H1 (cell line): ENCODE data around the gene NAIF1. TPM values are rescaled to one million over a fixed set of nuclear protein-coding genes. Genes with fewer than 3 reads are reported as not detected.

Source experiments
- CTCF ChIA-PET: fragments of 300-600 bp; sonication (Branson Sonifier 250); formaldehyde crosslinking; loops from one replicate; lab custom pipeline; 2021; ENCODE audit not compliant: partially characterized antibody; lab: Charles Lee
- POLR2A ChIA-PET: fragments of 300-600 bp; sonication (Branson Sonifier 250); formaldehyde crosslinking; loops from one replicate; lab custom pipeline; 2021; ENCODE audit warnings: inconsistent platforms; ENCODE audit not compliant: partially characterized antibody; lab: Charles Lee
- DNase-seq, 2 experiments: peaks; one replicate each; pipeline versions ENCODE4 v3.0.0 to v3.0.0-alpha.2; 2010 to 2022; ENCODE audit warnings: low spot score in 2 of 2, low read depth in 1 of 2, mixed read lengths in 1 of 2
- FAIRE-seq: peaks from 2 replicates; lab custom pipeline; 2011; peaks lifted over from hg19 to GRCh38; lab: Jason Lieb, UNC
- H2AFZ ChIP-seq: 2 replicates; pipeline ENCODE4 v1.8.1; 2012; ENCODE audit warnings: low read length, inconsistent platforms
- H2AK5ac ChIP-seq: 2 replicates; pipeline ENCODE4 v1.6.1; 2013; ENCODE audit warnings: low read depth, low read length
- H2BK120ac ChIP-seq: replicated peaks from 2 replicates; pipeline ENCODE3; 2013; ENCODE audit warnings: low read depth, low read length, inconsistent platforms
- H2BK12ac ChIP-seq: 2 replicates; pipeline ENCODE4 v1.6.1; 2013; ENCODE audit warnings: low read depth, low read length
- H2BK15ac ChIP-seq: 2 replicates; pipeline ENCODE4 v1.6.1; 2013; ENCODE audit warnings: low read length
- H2BK20ac ChIP-seq: 2 replicates; pipeline ENCODE4 v1.6.1; 2013; ENCODE audit warnings: low read length
- H2BK5ac ChIP-seq: 2 replicates; pipeline ENCODE4 v1.6.1; 2013; ENCODE audit warnings: low read depth, low read length
- H3K14ac ChIP-seq: 2 replicates; pipeline ENCODE4 v1.6.1; 2013; ENCODE audit warnings: inconsistent platforms; ENCODE audit not compliant: insufficient read length
- H3K18ac ChIP-seq: 2 replicates; pipeline ENCODE4 v1.6.1; 2013; ENCODE audit warnings: low read length; ENCODE audit errors: extremely low read depth
- H3K23ac ChIP-seq: 2 replicates; pipeline ENCODE4 v1.6.1; 2013; ENCODE audit warnings: inconsistent platforms; ENCODE audit not compliant: insufficient read length
- H3K23me2 ChIP-seq: 2 replicates; pipeline ENCODE4 v1.6.1; 2013; ENCODE audit warnings: low read depth, low read length
- H3K27ac ChIP-seq: 2 replicates; pipeline ENCODE4 v1.6.1; 2011; ENCODE audit warnings: low read depth, low read length, inconsistent platforms
- H3K27me3 ChIP-seq, 4 experiments: replicated peaks in 1 of 4; 1 replicate in 1 of 4; 2 replicates in 3 of 4; pipeline versions ENCODE4 v1.6.1 to v1.8.1; 2011 to 2013; ENCODE audit warnings: low read length in 3 of 4, mild to moderate bottlenecking in 3 of 4, inconsistent platforms in 2 of 4, mixed read lengths in 2 of 4, moderate library complexity in 1 of 4; ENCODE audit not compliant: control insufficient read depth in 3 of 4, insufficient read depth in 3 of 4; ENCODE audit errors: extremely low read depth in 1 of 4
- H3K36me3 ChIP-seq, 4 experiments: 2 replicates each; pipeline versions ENCODE4 v1.6.1 to v1.8.1; 2011 to 2013; ENCODE audit warnings: mild to moderate bottlenecking in 4 of 4, low read length in 3 of 4, moderate library complexity in 2 of 4, control low read depth in 1 of 4, inconsistent platforms in 1 of 4; ENCODE audit not compliant: insufficient read depth in 4 of 4, control insufficient read depth in 2 of 4
- H3K4ac ChIP-seq: replicated peaks from 2 replicates; pipeline ENCODE3; 2013; ENCODE audit warnings: low read length, low read depth, mixed read lengths, inconsistent platforms; ENCODE audit not compliant: insufficient read length
- H3K4me1 ChIP-seq, 4 experiments: replicated peaks in 1 of 4; 1 replicate in 1 of 4; 2 replicates in 3 of 4; pipeline versions ENCODE4 v1.6.1 to v1.8.1; 2011 to 2013; ENCODE audit warnings: low read length in 3 of 4, inconsistent platforms in 2 of 4, mixed read lengths in 1 of 4; ENCODE audit not compliant: insufficient read depth in 4 of 4, control insufficient read depth in 3 of 4
- H3K4me2 ChIP-seq, 2 experiments: 2 replicates each; pipeline versions ENCODE4 v1.6.1 to v1.8.1; 2011 to 2013; ENCODE audit warnings: low read depth in 2 of 2, low read length in 2 of 2, control low read depth in 1 of 2, inconsistent platforms in 1 of 2, mild to moderate bottlenecking in 1 of 2; ENCODE audit not compliant: insufficient read depth in 1 of 2
- H3K4me3 ChIP-seq, 4 experiments: fragments of 200-600, 300-600 bp in 1 of 4; sonication (generic), shearing (Covaris generic), sonication (Bioruptor Twin) in 1 of 4; 2 replicates each; pipeline versions ENCODE4 v1.5.1 to v1.8.1; 2011 to 2016; ENCODE audit warnings: low read length in 4 of 4, low read depth in 3 of 4, control low read depth in 2 of 4, inconsistent platforms in 2 of 4, mild to moderate bottlenecking in 2 of 4, mixed read lengths in 1 of 4, moderate library complexity in 1 of 4; ENCODE audit not compliant: insufficient read depth in 2 of 4; ENCODE audit errors: extremely low read depth in 1 of 4
- H3K56ac ChIP-seq: replicated peaks from 2 replicates; pipeline ENCODE3; 2013; ENCODE audit warnings: low read depth, mild to moderate bottlenecking, mixed read lengths, low read length, inconsistent platforms; ENCODE audit not compliant: insufficient read length
- H3K79me1 ChIP-seq: 2 replicates; pipeline ENCODE4 v1.6.1; 2013; ENCODE audit warnings: low read depth, low read length, control low read depth
- H3K79me2 ChIP-seq, 2 experiments: 2 replicates each; pipeline versions ENCODE4 v1.6.1 to v1.8.1; 2012 to 2013; ENCODE audit warnings: low read length in 2 of 2, mild to moderate bottlenecking in 2 of 2, inconsistent platforms in 1 of 2; ENCODE audit not compliant: insufficient read depth in 2 of 2, control insufficient read depth in 1 of 2
- H3K9ac ChIP-seq, 4 experiments: replicated peaks in 1 of 4; 1 replicate in 1 of 4; 2 replicates in 3 of 4; pipeline versions ENCODE4 v1.6.1 to v1.8.1; 2011 to 2013; ENCODE audit warnings: low read depth in 3 of 4, low read length in 3 of 4, control low read depth in 2 of 4, mild to moderate bottlenecking in 2 of 4, moderate library complexity in 2 of 4, inconsistent platforms in 1 of 4; ENCODE audit errors: extremely low read depth in 1 of 4
- H3K9me3 ChIP-seq, 2 experiments: 2 replicates each; pipeline versions ENCODE4 v1.6.1 to v1.8.1; 2012 to 2013; ENCODE audit warnings: mild to moderate bottlenecking in 2 of 2, moderate library complexity in 2 of 2, control low read depth in 1 of 2, inconsistent platforms in 1 of 2, low read depth in 1 of 2, low read length in 1 of 2, mixed read lengths in 1 of 2; ENCODE audit not compliant: insufficient read depth in 2 of 2
- H4K20me1 ChIP-seq, 2 experiments: replicated peaks in 1 of 2; 2 replicates each; pipeline versions ENCODE3 to v1.8.1; 2011 to 2013; ENCODE audit warnings: inconsistent platforms in 2 of 2, low read length in 2 of 2, mild to moderate bottlenecking in 1 of 2; ENCODE audit not compliant: insufficient read depth in 2 of 2, control insufficient read depth in 1 of 2
- H4K5ac ChIP-seq: 2 replicates; pipeline ENCODE4 v1.6.1; 2013; ENCODE audit warnings: low read length, low read depth, mixed read lengths, inconsistent platforms; ENCODE audit not compliant: insufficient read length
- H4K8ac ChIP-seq: 2 replicates; pipeline ENCODE4 v1.8.0; 2013; ENCODE audit warnings: mild to moderate bottlenecking, moderate library complexity, low read length, inconsistent platforms; ENCODE audit not compliant: insufficient read depth; ENCODE audit errors: extremely low read depth
- H4K91ac ChIP-seq: replicated peaks from 2 replicates; pipeline ENCODE3; 2013; ENCODE audit warnings: low read length, mixed read lengths, inconsistent platforms; ENCODE audit not compliant: insufficient read length
- CREB1 ChIP-seq: IDR thresholded peaks from 2 replicates; pipeline ENCODE4 v1.6.1; 2012; ENCODE audit warnings: inconsistent platforms
- EP300 ChIP-seq, 2 experiments: IDR thresholded peaks; 1 replicate in 1 of 2; 2 replicates in 1 of 2; pipeline ENCODE4 v1.6.1; 2011 to 2012; ENCODE audit warnings: low read depth in 2 of 2, low read length in 2 of 2, mild to moderate bottlenecking in 2 of 2, borderline replicate concordance in 1 of 2, inconsistent platforms in 1 of 2, moderate library complexity in 1 of 2
- SP1 ChIP-seq: IDR thresholded peaks from 2 replicates; pipeline ENCODE4 v1.6.1; 2011; ENCODE audit warnings: low read depth, low read length
- WGBS, 2 experiments: shearing (Covaris generic) in 1 of 2; methylation state at CpG; one replicate each; pipeline versions ENCODE4 v1.1.6 to v1.1.7; 2013 to 2015; ENCODE audit warnings: low lambda C conversion rate in 2 of 2, mixed read lengths in 2 of 2, inconsistent platforms in 1 of 2, low coverage in 1 of 2, missing lambda C conversion rate in 1 of 2; ENCODE audit not compliant: insufficient replicate concordance in 2 of 2, insufficient coverage in 1 of 2, insufficient read length in 1 of 2; ENCODE audit errors: extremely low coverage in 1 of 2, missing lambda C conversion rate in 1 of 2; 5-methylcytosine and 5-hydroxymethylcytosine counted together
- polyA plus RNA-seq, 7 experiments: library from polyadenylated mRNA; depleted of rRNA in 3 of 7; stranded (reverse) in 5 of 7; unstranded in 2 of 7; fragments of >200 nt in 5 of 7; fragments of 200-250 nt in 2 of 7; gene quantifications; 1 replicate in 5 of 7; 2 replicates in 1 of 7; 4 replicates in 1 of 7; pipeline versions ENCODE4 v1.2.1 to v1.2.3, GENCODE V29; 2011 to 2013; ENCODE audit warnings: missing spikeins in 2 of 7, mixed read lengths in 2 of 7
- total RNA-seq: library from RNA; stranded (reverse); fragmentation: NEBNext Ultra II Directional; extraction: Animal tissue kit (Norgen Biotek cat#: 25700); gene quantifications from 2 replicates; pipeline ENCODE4 v1.2.1, GENCODE V29; 2021

Gene NAIF1
- total and polyA plus RNA-seq, 2 of the 8 experiments (the other 6 are each of a cell fraction or from before 2014, with no cell fraction given) = 8.7 to 9.0 TPM

DNA sequence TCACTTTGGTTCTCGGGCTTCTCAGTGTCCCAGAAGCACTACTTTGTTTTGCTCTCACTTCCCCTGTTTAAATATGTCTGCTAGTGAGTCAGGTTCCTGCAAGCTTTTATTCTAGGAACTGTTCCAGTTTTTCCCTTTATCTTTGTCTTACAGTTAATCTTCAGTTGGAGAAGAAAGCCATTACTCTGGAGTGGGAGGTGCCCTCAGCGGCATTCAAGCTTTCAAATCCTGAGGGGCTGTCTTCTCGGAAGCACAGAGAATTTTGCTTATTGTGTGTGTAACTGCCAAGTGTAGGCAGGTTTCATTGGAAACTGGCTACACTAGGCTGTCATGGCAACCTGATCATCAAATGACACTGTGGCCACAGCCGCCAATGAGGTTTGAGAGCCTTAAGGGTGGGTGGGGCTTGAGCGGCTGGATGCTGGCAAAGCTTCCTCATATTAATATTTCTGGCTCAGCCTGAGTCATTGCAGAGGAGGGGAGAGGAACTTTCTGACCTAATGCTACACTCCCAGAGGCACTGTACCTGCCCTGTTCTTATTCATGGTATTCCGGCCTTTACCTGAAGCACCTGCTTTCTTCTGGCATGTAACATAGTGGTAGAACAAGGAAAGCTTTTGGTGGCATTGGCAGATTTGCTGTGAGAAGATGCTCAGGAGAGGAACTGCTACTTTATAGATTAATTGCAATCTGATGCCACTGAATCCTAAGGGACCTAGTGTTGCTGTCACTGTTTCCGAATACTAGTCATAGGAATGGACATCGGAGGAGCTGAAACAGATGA, 27.2 kb upstream of the NAIF1 start:
- Histone ChIP-seq H2BK5ac (0 out of 2 replicates have a peak overlapping the region, but pooled peaks have one; percentile 8), H3K27me3 (no peaks in the 10 kb centered on the region), H4K91ac (no peak overlapping the region), H3K27ac (peak overlapping the region; percentile 46; the same call in 1 of the 2 replicates), H4K20me1 (peaks cover 0 to 10% of the 10 kb centered on the region in 2 experiments), H3K18ac (no peak overlapping the region), H3K79me2 (peaks cover 0 to 25% of the 10 kb centered on the region in 2 experiments; a peak in 2 of 4 replicates), H2BK120ac (no peak overlapping the region), H3K14ac (no peak overlapping the region), H3K23me2 (peaks cover 9% of the 10 kb centered on the region), H3K23ac (no peak overlapping the region), H3K56ac (no peak overlapping the region), H3K4ac (no peak overlapping the region), H2AK5ac (no peak overlapping the region), H2AFZ (no peak overlapping the region)
- CTCF ChIA-PET = interaction anchor here (0.6 to 4.8 kb wide), 8 partner anchors 9 to 295 kb away, joined by 3 to 42 read pairs (median 4); partner anchors contain the start of gene NAIF1
- TF ChIP-seq SP1 = peak; percentile 49; the same call in 1 of the 2 replicates
- peak; percentile 71 for TF ChIP-seq CREB1
- no peak for TF ChIP-seq EP300 (IDR thresholded peaks at IDR 0.05; ENCODE audit: borderline replicate concordance in 1 of 2, low read depth in 2 of 2, low read length in 2 of 2)
- TF ChIP-seq, all 59 proteins: peak for 2
- no peaks in the 10 kb centered on the region for H3K9me3 ChIP-seq
- POLR2A ChIA-PET = interaction anchor here (0.7 to 5.0 kb wide), 5 partner anchors 11 to 212 kb away, joined by 3 to 33 read pairs (median 3); partner anchors contain the start of gene PIP5KL1
- DNase-seq = no peak
- no peak for FAIRE-seq
- H3K4me1 ChIP-seq = peaks cover 0 to 16% (median 14%) of the 10 kb centered on the region in 4 experiments; a peak in 6 of 7 replicates
- no peaks in the 10 kb centered on the region for H3K36me3 ChIP-seq
- H2BK12ac ChIP-seq = peak overlapping the region; percentile 0; the same call in 1 of the 2 replicates
- peaks cover 20% of the 10 kb centered on the region for H3K79me1 ChIP-seq
- no peak overlapping the region for H2BK20ac ChIP-seq
- 79% methylated on average over 8 of the region's 8 CpGs; no CpG with 5 or more reads in 1 of the 2 experiments for WGBS, 2 experiments
- no peak overlapping the region for H4K5ac ChIP-seq
- no peak overlapping the region for H4K8ac ChIP-seq
- H2BK15ac ChIP-seq = no peak overlapping the region
- H3K4me3 ChIP-seq = no peak overlapping the region
- no peak overlapping the region for H3K4me2 ChIP-seq
- H3K9ac ChIP-seq = peak overlapping the region in 1 of 4 experiments; percentile 41; a peak in 3 of 7 replicates
